Left ventricle myocardium inferior (tissue), 1 donor: Measurements from ENCODE around the gene SLC39A8. TPM values are rescaled to one million over a fixed set of nuclear protein-coding genes. Genes with fewer than 3 reads are reported as not detected.

Experiments used
- DNase-seq: peaks from one replicate; pipeline ENCODE4 v3.0.0-alpha.2; 2020
- H3K27ac ChIP-seq: fragments of 200-600 bp; replicated peaks from 2 replicates; pipeline ENCODE4 v1.8.0; 2021
- H3K27me3 ChIP-seq: fragments of 200-600 bp; 2 replicates; pipeline ENCODE4 v1.8.0; 2021; ENCODE audit warnings: low read depth
- H3K36me3 ChIP-seq: fragments of 200-600 bp; 2 replicates; pipeline ENCODE4 v1.8.0; 2021
- H3K4me1 ChIP-seq: fragments of 200-600 bp; 2 replicates; pipeline ENCODE4 v1.8.0; 2021
- H3K4me3 ChIP-seq: fragments of 200-600 bp; 2 replicates; pipeline ENCODE4 v1.8.0; 2021; ENCODE audit warnings: mild to moderate bottlenecking, moderate library complexity
- H3K9me3 ChIP-seq: fragments of 200-600 bp; replicated peaks from 2 replicates; pipeline ENCODE4 v1.8.0; 2021
- CTCF ChIP-seq: fragments of 200-600 bp; IDR thresholded peaks from 2 replicates; pipeline ENCODE4 v1.8.0; 2021; ENCODE audit warnings: antibody characterized with exemption, mild to moderate bottlenecking, borderline replicate concordance
- intact Hi-C: fragments of 100-400 bp; cut with micrococcal nuclease; formaldehyde crosslinking; loops from one replicate; pipeline ENCODE4 v1.11.0; 2022
- total RNA-seq: library from RNA; stranded (reverse); fragmentation: NEBNext Ultra II Directional; extraction: Animal tissue kit (Norgen Biotek cat#: 25700); gene quantifications from one replicate; pipeline ENCODE4 v1.2.1, GENCODE V29; 2021
- donor health status: DM: no; HTN: yes; CAD: no; lungs with severe emphysema.

Gene SLC39A8
- total RNA-seq, 1 donor from 2014 or later = 3.5 TPM

GRCh38 chr4:102234243-102234838 lies 110.9 kb downstream of the SLC39A8 start:
- DNase-seq = no peak
- Histone ChIP-seq H3K27ac (no peak overlapping the region), H3K9me3 (peaks cover 16% of the 10 kb centered on the region), H3K4me3 (no peak overlapping the region), H3K4me1 (no peaks in the 10 kb centered on the region), H3K27me3 (no peaks in the 10 kb centered on the region), H3K36me3 (no peaks in the 10 kb centered on the region)
- intact Hi-C loops = no loop called here
- TF ChIP-seq CTCF = no peak

DNA sequence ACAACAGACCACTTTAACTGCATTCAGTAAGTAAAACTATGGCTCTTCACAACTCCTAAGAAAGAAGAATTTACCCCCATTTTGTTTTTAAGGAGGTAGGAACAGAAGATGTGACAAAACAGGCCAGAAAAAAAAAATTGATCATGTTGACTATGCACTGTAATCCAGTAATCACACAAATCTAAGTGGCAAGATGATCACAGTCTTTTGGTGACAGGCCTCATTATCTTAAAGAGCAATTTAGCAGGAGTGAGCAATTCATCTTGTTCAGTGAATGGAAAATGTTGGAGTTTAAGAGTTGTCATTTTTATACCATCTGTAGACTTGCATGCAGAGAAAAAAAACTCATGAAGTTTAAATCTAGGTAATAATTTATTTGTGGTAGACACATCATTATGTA lies 115.1 kb downstream of the SLC39A8 start:
- intact Hi-C loops = no loop called here
- no peak overlapping the region for H3K27ac ChIP-seq
- no peaks in the 10 kb centered on the region for H3K36me3 ChIP-seq
- no peaks in the 10 kb centered on the region for H3K27me3 ChIP-seq
- peaks cover 27% of the 10 kb centered on the region for H3K9me3 ChIP-seq
- no peaks in the 10 kb centered on the region for H3K4me1 ChIP-seq
- DNase-seq = no peak
- no peak overlapping the region for H3K4me3 ChIP-seq
- TF ChIP-seq CTCF = no peak

DNA sequence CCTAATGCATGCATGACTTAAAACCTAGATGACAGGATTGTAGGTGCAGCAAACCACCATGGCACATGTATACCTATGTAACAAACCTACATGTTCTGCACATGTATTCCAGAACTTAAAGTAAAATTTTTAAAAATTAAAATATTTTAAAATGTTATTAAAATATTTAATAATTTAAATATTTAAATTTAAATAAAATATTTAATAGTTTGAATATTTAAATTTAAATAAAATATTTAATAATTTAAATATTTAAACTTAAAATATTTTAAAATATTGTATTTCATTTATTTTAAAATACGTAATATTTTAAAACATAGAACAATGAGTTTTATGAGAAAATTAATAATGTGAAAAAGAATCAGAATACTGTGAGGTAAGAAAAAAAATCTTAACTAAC lies 117.9 kb downstream of the SLC39A8 start:
- no peak for TF ChIP-seq CTCF
- peaks cover 15% of the 10 kb centered on the region for H3K9me3 ChIP-seq
- H3K27me3 ChIP-seq = no peaks in the 10 kb centered on the region
- H3K4me3 ChIP-seq = no peak overlapping the region
- H3K4me1 ChIP-seq = no peaks in the 10 kb centered on the region
- H3K27ac ChIP-seq = no peak overlapping the region
- intact Hi-C loops = no loop called here
- DNase-seq = no peak
- no peaks in the 10 kb centered on the region for H3K36me3 ChIP-seq

- DNase-seq = no peak
- TF ChIP-seq CTCF = no peak
- H3K9me3 ChIP-seq = peaks cover 15% of the 10 kb centered on the region
- no peaks in the 10 kb centered on the region for H3K4me1 ChIP-seq
- no peaks in the 10 kb centered on the region for H3K27me3 ChIP-seq
- intact Hi-C loops = no loop called here
- H3K27ac ChIP-seq = no peak overlapping the region
- no peaks in the 10 kb centered on the region for H3K36me3 ChIP-seq
- H3K4me3 ChIP-seq = no peak overlapping the region
Measured at GRCh38 chr4:102223461-102223860, 121.8 kb downstream of the SLC39A8 start.

- Histone ChIP-seq H3K27me3 (no peaks in the 10 kb centered on the region), H3K4me1 (no peaks in the 10 kb centered on the region), H3K27ac (no peak overlapping the region), H3K4me3 (no peak overlapping the region), H3K36me3 (no peaks in the 10 kb centered on the region), H3K9me3 (peaks cover 15% of the 10 kb centered on the region)
- DNase-seq = no peak
- TF ChIP-seq CTCF = no peak
- intact Hi-C loops = no loop called here
Measured at GRCh38 chr4:102222838-102223409, 122.4 kb downstream of the SLC39A8 start.
